Right renal cortex interstitium (tissue), 3 donors: ENCODE measurements around the gene PDE1A. TPM values are rescaled to one million over a fixed set of nuclear protein-coding genes. Genes with fewer than 3 reads are reported as not detected.

ENCODE experiments used
- DNase-seq, 3 donors: peaks; one replicate each; pipeline ENCODE4 v3.0.0-alpha.2; 2013; ENCODE audit warnings: low read depth in 3 of 3, low spot score in 2 of 3
- polyA plus RNA-seq, 3 donors: library from polyadenylated mRNA; unstranded; fragments of 120-200 nt; gene quantifications; one replicate each; pipeline ENCODE4 v1.2.1, GENCODE V29; 2013; ENCODE audit not compliant: insufficient read length in 3 of 3

PDE1A gene
- 10 to 100 TPM; 21.0 to 25.2 (median 22.5) TPM for polyA plus RNA-seq

DNA sequence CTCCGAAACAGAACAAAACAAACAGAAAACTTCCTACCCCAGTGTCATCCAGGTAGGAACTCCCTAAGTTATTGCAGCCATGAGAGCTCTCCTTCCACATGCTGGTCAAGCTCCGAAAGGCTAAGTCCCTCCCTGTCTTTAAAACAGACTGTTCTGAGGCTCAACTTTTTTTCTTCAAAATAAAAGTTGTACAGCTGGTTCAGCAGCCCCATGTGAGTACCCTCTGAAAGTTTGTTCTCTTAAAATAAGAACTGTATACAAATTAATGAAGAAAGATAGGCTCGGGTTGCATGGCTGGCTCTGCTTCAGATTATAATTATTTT is at the start of gene PDE1A:
PDE1A (minus strand) TSS at position 119 of the 323 bp plus-strand sequence.
- DNase-seq, result no peak

DNA sequence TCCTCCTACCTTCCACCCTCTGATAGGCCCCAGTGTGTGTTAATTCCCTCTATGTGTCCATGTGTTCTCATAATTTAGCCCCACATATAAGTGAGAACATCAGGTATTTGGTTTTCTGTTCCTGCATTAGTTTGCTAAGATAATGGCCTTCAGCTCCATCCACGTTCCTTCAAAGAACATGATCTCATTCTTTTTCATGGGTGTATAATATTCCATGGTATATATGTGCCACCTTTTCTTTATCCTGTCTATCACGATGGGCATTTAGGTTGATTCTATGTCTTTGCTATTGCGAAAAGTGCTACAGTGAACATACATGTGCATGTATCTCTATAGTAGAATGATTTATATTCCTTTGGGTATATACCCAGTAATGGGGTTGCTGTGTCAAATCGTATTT is 46.8 kb upstream of the PDE1A start:
- no peak for DNase-seq

DNA sequence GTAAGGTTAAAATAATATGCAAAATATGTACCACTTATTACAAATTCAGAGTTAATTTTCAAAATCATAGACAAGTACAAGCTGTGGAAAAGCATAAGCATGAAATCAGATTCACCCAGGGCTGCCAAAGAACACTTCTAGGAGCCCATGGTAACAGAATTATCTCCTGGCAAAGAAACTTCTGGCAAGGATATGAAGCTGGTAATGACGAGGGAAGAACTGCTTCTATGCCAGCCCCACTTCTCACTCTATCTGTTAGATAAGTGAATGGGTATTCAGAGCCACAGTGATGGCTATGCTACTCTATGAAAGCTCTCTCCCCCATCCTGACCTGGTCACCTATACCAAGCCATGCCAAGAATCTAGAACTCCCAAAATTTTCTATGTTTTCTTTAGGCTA is 36.9 kb upstream of the PDE1A start:
- no peak for DNase-seq

DNA sequence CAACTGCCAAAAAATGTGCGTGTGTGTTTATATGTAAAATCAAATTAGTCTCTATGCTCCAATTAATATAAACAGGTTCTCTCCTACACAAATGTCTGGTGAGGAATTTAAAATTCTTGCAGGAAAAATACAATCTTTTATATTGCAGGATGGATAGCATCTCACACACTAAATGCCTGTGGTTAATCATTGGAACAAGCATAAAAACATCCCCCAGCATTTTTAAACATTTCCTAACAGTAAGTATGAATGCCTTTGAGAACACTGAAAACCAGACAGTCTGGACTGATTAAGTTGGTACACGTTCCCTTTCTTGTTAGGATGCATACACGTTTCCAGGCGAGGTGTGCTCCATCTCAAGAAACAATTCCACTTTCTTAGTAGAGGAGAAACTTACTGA is 29.9 kb upstream of the PDE1A start:
- DNase-seq, result no peak

DNA sequence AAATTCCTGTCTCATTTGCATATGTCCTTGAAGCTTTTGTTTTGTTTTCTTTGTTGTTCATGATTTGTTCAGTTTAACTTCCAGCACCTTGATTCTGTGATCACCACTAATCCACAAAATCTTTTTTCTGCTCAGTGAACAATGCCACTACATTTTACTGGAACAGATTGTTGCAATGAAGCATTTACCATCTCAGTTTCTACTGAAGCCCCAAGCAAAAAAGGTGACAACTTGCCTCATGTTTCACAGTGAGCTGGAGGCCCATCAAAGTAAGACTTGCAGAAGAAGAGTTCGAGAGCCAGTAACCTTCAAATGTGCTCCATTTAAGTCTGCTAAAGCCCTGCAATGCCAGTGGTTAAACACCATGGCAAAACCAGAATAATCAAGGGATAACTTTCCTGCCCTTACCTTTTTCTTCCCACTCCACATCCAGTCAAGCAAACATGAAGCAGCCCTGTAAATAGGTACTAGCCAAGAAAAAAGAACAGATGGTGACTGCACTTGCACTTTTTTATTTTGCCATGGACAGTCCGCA is 25.7 kb upstream of the PDE1A start:
- DNase-seq, result no peak

DNA sequence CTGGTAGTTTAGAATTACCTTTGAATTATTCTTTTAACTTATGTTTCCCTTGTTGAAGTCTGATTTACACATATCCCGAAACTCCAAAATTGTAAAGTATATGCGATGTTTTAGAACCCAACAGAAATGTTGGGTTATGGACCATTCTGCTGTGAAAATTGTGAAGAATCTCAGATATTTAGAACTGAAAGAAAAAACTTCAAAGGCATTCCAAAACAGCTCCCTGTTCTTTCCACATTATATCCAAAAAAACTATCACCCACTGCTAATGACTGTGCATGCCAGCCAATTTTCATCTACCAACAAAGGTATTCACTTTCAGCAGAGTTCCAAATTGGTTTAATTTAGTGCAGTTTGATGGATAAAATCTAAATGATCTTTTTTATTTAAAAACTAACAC is 21.5 kb upstream of the PDE1A start:
- no peak for DNase-seq

DNA sequence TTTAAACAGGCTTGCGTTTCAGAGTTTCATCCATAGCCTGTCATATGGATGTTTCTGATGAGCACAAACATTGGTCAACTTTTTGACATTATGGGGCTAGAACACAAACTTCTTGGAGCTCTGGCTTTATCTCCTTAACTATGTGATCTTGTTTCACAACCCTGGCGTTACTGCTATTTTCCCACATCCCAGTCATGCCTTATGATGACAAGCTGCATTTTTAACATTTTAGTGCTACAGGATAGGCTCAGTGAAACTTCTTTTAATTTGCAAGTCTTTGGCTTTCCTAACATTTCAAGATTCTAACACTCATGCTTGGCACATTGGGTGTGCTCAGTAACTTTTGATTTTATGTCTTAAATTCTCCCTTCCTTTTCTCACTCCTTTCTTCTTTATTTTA is 21.0 kb upstream of the PDE1A start:
- DNase-seq, result no peak

DNA sequence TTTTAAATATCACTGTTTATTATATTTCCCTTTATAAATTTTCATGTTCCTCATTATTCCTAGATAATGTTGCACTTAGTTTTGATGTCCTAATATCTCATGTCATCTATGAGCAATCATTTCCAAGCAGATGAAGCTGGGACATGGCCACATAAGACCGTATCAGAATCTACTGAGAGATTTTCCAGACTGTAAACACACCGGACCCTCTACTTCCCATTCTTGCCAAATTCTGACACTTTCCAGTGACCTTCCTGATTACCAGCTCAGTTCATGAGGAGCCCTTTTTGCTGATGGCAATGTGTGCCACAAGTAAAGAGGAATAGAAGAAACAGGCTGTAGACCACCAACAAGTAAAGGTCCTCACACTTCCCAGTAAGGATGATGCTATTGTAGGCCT is 20.3 kb upstream of the PDE1A start:
- no peak for DNase-seq

DNA sequence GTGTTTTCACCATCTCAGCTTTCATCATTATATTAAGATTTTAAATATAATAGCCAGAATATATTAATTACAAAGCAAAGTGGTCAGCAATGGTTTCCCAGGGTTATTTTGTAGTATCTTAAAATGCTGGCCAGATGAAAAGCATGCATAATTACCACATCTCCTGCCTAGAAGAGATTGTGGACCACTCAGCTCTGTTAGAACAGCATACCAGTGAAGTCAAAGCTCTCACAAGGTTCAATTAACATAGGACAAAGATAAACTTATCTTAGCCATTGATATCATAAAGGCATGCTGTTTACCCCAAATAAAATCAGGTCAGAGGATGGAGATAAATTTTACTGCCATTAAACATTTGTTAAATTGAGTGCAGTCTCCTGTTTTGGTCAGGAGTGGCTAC is 19.3 kb upstream of the PDE1A start:
- DNase-seq, result no peak

DNA sequence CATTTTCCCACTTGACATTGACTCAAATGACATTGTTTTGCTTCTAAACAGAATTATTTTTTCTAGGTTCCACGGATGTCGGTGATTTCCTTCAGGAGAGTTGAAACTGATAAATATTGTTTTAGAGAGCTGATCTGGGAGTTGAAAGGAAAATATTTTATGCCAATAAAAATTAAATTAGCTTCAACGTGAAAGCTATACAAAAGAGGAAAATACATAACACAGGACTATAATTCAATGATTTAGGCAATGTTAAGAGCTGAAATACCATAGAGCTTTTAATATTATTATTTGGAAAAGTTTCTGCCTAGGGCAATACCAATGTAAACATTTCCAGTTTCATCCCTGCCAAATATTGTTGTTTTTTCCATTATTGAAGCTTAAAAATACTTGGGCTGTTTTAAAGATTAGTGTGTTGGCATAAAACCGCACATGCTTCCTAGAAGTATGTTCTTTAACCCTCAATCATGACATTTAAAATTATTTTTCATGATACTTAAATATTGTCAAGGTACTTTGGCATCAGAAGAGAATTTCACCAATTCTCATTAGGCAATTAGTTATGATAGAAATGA is 18.6 kb upstream of the PDE1A start:
- no peak for DNase-seq

DNA sequence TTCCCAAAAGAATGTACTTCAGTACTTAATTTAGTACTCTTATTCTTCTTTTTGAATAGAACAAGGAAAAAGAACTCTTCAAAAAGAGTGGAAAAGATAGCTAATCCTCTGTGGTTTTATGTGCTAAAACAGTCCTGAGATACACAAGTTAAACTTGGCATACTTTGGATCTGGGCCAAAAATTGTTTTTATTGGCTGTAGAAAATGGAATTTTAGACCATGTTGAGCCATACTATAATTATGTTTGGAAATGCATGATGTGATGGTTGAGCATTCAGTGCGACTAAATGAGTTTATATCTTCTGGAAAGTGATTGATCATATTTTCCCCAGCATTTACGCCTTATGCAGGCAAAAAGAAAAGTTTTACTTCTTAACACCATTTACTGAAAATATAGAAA is 18.0 kb upstream of the PDE1A start:
- no peak for DNase-seq

DNA sequence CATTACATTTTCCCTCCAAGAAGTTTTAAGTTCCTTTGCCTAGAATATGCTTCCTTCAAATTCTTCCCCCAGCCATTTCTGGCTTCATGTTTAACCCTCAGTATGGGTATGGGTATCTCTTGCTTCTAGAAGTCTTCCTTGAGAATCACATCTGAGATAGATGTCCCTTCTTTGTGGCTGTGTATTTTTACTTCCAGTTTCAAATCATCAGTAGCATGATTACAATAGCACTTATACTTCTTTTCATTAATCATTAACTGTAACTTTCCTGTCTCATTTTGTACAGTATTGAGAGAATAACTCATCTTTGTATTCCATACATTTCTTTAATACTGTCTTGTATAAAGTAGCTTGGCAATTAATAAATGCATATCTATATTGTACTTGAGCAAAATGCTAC is 17.3 kb upstream of the PDE1A start:
- DNase-seq, result no peak

DNA sequence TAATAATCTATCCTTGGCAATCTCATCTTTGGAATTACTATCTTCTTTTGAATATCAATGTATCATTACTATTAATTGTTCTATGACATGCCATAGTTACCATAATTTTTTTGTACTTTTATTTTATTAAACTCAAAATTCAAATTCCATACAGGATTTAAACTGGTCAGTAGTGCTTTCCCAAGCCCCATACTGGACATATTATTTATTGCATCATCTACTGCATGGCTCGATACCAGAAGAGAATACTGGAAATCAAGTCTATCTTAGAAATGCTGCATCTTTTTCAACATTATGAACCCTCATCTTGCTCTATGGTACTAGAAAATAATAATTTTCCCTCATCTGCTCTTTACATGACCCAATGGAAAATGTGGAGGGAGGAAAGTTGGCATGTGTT is 9.4 kb upstream of the PDE1A start:
- no peak for DNase-seq

DNA sequence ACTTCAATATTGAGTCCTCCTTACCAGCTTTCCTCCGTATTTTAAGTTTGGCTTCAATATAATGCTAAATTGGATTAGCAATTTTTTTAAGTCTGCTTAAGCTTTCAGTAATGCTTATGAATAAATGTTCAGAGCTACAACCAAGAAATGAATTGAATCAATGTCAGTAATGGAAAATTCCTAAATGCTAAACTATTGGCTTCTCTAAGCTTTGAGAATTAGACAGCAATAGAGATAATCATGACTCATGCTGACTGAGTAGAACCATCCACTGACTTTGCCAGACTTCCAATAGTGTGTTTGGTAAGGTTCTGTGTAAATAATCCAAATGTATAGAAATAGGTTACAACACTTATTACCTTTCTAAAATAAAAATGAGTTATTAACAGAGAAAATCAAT is 8.9 kb upstream of the PDE1A start:
- DNase-seq, result no peak

DNA sequence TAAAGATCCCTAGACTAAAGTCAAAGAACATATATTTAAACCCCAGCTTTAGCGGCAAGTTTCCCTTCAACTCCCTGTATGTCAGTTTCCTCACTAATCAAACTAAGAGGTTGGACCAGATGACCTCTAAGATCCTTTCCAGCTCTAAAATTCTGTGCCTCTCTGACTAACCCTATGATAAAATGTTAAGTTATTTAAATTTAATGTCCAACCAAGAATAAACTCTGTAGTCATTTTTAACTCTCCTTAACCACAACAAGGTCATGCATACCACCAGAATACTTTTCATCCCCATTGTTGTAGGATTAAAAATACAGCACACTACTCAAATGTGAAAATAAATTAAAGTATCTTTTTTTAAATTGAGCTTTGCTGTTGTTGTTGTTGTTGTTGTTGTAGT is 5.2 kb upstream of the PDE1A start:
- DNase-seq, result no peak

DNA sequence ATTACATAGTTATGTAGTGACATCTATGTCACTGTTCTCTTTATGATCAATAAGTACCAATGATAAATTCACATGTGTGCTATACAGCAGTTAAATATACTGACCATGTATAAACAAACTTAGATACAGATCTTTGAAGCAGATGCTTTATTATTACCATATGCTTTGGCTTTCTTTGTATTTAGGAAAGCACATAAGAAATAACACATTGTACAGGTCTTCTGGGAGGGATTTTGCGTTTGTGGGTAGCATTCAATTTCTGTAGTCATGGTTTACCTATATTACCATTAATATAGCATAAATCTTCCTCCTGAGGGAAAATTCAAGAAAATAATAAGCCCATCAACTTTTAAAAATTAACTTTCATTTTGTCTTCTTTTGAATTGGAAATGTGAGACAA is 1.6 kb upstream of the PDE1A start:
- DNase-seq, result no peak

DNA sequence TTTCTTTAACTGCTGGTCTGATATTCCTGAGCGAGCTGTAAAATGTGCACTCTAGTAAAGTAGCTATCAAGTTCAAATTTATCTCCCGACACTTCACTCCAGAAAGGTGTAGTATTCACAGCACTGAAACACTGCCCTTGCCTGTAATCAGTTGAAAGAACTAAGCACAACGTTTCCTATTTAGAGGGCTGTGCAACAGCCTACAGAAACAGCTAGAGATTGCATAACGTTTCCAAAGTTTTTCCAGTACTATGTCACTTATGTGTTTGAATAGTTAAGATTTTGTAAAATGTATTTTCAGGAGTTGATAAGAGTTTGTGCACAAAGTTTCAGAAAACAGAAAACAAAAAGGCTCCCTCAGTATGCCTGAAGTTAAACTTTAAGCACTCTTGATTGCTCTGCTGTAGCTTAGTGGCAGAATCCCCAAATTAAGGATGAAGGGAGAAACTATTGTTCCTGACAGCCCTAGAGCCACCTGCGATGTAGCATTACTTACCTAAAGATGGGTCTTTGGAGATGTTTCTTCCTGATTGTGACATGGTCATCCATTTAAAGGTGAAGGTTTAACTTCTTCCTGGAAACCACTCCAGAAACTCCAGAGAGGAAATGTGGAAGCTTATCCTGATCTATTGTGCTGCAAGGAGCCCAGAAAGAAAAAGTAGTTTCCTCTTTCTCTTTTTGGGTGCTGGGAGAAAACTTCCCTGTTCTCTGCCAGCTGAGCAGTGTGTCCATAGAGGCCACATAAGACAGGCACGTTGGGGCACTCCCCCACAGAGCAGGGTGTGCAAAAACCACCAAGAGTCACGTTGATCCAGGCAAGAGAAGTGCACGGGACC is 536 bp downstream of the PDE1A start:
- no peak for DNase-seq

DNA sequence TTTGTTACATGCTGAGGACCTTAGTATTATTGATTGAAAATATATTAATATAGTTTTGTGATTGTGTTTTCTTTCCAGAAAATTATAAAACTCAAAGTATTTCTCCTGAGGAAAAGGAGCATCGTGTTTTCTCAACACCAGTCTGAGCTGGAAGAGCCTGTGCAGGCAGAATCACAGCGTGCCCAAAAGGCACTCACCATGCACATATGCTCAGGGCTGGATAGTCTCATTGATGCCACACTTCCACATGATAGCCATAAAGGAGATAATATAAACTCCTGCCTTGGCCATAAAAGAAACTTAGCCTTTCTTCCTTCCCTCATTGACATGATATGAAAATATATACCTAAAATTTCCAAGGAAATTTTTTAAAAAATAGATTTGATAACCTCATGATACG is 4.0 kb downstream of the PDE1A start:
- no peak for DNase-seq

DNA sequence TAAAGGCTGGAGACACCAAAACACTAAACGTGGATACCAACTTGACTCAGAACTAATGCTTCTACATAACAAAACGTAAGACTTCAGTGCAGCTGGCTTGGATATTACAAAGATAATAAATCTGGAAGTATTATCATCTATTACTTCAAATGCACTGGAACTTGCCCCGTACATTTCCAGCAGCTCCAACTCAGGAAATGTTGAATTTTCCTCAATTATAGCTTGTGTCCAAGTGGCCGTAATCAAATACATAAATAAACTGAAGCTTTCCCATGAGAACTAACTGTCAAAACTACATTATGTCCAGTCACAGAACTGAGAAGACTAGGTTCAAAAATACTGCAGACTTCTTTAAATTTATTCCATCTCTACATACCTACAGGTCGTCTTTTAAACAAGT is 6.2 kb downstream of the PDE1A start:
- no peak for DNase-seq

DNA sequence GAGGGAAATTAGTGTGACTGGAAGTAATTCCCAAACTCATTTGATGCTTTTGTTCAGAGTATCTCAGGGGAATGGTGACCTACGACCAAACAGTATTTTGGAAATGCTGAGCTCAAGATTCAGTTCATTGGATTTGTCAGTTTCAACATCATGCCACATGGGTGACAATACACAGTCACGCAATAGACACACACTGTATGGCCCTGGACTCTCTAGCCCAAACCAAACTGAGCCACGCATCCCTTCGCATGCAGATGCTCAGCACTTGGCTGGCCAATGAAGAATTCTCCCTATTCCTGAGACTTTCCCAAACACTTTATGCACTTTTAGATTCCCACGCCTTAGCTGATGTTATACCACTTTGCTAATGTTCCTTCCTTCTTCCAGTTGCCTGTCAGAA is 10.0 kb downstream of the PDE1A start:
- no peak for DNase-seq

DNA sequence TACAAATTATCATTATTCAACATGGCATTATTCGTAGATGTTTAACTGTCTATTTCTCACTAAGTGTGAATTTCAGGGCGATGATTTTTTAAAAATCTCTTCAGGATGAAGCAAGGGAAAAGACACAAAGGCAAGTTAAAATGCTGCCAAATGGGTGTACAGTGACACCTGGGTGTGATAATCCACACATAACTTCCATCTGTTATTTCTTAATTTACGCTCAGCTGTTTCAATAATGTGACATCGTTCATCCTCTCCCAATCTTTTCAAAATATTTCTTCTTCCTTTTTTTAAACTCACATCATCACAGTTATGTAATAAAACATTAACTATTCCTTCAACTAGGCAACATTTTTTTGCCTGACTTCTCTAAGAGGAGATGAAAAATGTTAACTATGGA is 10.6 kb downstream of the PDE1A start:
- DNase-seq, result no peak

DNA sequence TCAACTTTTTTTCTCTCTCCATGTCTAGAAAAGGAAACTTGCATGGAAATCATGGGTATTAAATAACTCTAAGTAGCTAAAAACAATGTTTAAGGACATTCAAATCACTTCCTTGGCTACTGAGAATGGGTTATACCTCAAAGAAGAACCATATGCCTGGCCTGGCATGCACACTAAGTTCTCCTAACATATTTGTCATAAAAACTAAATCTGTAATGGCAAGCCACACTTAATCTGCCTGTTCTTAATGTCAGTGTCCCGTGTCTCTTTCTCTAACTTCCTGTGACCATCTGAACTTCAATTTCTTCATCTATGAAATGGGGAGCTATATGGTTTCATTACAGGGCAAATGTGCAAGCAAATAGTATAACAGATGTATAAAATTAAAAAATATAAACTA is 11.1 kb downstream of the PDE1A start:
- DNase-seq, result no peak

DNA sequence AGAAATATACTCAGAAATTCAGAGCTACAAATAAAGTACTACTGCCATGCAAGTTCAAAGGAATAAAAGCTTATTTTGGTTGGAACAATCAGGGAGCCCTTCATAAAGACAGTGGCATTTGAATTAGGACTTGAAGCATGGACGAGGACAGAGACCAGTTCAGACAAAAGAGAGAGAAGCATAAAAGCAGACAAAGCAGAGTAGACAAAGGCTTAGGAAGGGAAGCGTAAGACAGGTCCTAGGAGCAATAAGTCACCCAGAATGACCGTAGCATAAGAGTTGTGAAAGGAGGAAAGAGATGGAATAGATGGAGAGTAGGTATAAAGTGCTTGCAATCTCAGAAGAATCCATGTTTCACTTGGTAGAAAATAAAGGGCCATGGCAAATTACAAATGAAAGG is 14.0 kb downstream of the PDE1A start:
- no peak for DNase-seq
